H9 (cell line): ENCODE data around the gene ZNF76. TPM values are rescaled to one million over a fixed set of nuclear protein-coding genes. Genes with fewer than 3 reads are reported as not detected.

ENCODE experiments used
- DNase-seq: peaks from one replicate; pipeline ENCODE4 v3.0.0-alpha.2; 2017
- H2AFZ ChIP-seq: one replicate; pipeline ENCODE4 v1.6.1; 2013; ENCODE audit warnings: mild to moderate bottlenecking, low read length, control low read depth, moderate library complexity
- H2AK5ac ChIP-seq: 2 replicates; pipeline ENCODE4 v1.6.1; 2013; ENCODE audit warnings: low read length, control low read depth, mixed read lengths; ENCODE audit not compliant: insufficient read length
- H2BK120ac ChIP-seq: one replicate; pipeline ENCODE4 v1.6.1; 2013; ENCODE audit warnings: low read depth, mild to moderate bottlenecking, low read length, control low read depth, inconsistent platforms; ENCODE audit not compliant: poor library complexity, severe bottlenecking
- H2BK12ac ChIP-seq: 2 replicates; pipeline ENCODE4 v1.6.1; 2013; ENCODE audit warnings: low read length, control low read depth, mixed read lengths, low read depth; ENCODE audit not compliant: insufficient read length
- H2BK15ac ChIP-seq: 2 replicates; pipeline ENCODE4 v1.6.1; 2013; ENCODE audit warnings: low read depth, low read length, control low read depth
- H2BK20ac ChIP-seq: one replicate; pipeline ENCODE4 v1.6.1; 2013; ENCODE audit warnings: low read depth, mild to moderate bottlenecking, low read length, control low read depth, inconsistent platforms; ENCODE audit not compliant: poor library complexity, severe bottlenecking
- H2BK5ac ChIP-seq: 2 replicates; pipeline ENCODE4 v1.6.1; 2013; ENCODE audit warnings: low read length, control low read depth, mixed read lengths; ENCODE audit not compliant: insufficient read length
- H3K14ac ChIP-seq: 2 replicates; pipeline ENCODE4 v1.6.1; 2013; ENCODE audit warnings: low read length, control low read depth; ENCODE audit not compliant: insufficient read depth
- H3K18ac ChIP-seq: 2 replicates; pipeline ENCODE4 v1.6.1; 2013; ENCODE audit warnings: low read depth, mild to moderate bottlenecking, mixed read lengths, low read length, control low read depth; ENCODE audit not compliant: insufficient read length
- H3K23ac ChIP-seq: 2 replicates; pipeline ENCODE4 v1.6.1; 2013; ENCODE audit warnings: low read length, control low read depth, mixed read lengths, low read depth; ENCODE audit not compliant: insufficient read length
- H3K23me2 ChIP-seq: 2 replicates; pipeline ENCODE4 v1.6.1; 2013; ENCODE audit warnings: low read depth, mild to moderate bottlenecking, mixed read lengths, low read length, control low read depth; ENCODE audit not compliant: insufficient read length, poor library complexity, severe bottlenecking
- H3K27ac ChIP-seq: 2 replicates; pipeline ENCODE4 v1.5.1; 2013; ENCODE audit warnings: low read length, control low read depth, mixed read lengths, low read depth; ENCODE audit not compliant: insufficient read length
- H3K27me3 ChIP-seq: 2 replicates; pipeline ENCODE4 v1.6.1; 2013; ENCODE audit warnings: low read length, control low read depth, inconsistent platforms; ENCODE audit not compliant: insufficient read depth
- H3K4ac ChIP-seq: 2 replicates; pipeline ENCODE4 v1.6.1; 2013; ENCODE audit warnings: low read depth, mild to moderate bottlenecking, control low read depth, inconsistent platforms, low read length, moderate library complexity
- H3K4me1 ChIP-seq: 2 replicates; pipeline ENCODE4 v1.6.1; 2013; ENCODE audit warnings: low read length, control low read depth, inconsistent platforms; ENCODE audit not compliant: insufficient read depth
- H3K4me2 ChIP-seq: 2 replicates; pipeline ENCODE4 v1.6.1; 2013; ENCODE audit warnings: low read length, control low read depth, mixed read lengths; ENCODE audit not compliant: insufficient read length, insufficient read depth
- H3K56ac ChIP-seq: 2 replicates; pipeline ENCODE4 v1.6.1; 2013; ENCODE audit warnings: low read depth, mild to moderate bottlenecking, mixed read lengths, low read length, control low read depth; ENCODE audit not compliant: insufficient read length
- H3K79me1 ChIP-seq: 2 replicates; pipeline ENCODE4 v1.6.1; 2013; ENCODE audit warnings: low read depth, mild to moderate bottlenecking, moderate library complexity, low read length, control low read depth, inconsistent platforms; ENCODE audit not compliant: insufficient read depth, poor library complexity, severe bottlenecking
- H3K79me2 ChIP-seq: 2 replicates; pipeline ENCODE4 v1.6.1; 2013; ENCODE audit warnings: low read length, control low read depth, inconsistent platforms; ENCODE audit not compliant: insufficient read depth
- H3K9ac ChIP-seq: 2 replicates; pipeline ENCODE4 v1.6.1; 2013; ENCODE audit warnings: low read length, control low read depth, mixed read lengths; ENCODE audit not compliant: insufficient read length; ENCODE audit errors: extremely low read depth
- H3K9me3 ChIP-seq: one replicate; pipeline ENCODE4 v1.6.1; 2013; ENCODE audit warnings: low read depth, low read length, inconsistent platforms; ENCODE audit not compliant: control insufficient read depth
- H3T11ph ChIP-seq: one replicate; pipeline ENCODE4 v1.6.1; 2013; ENCODE audit warnings: mild to moderate bottlenecking, low read length, control low read depth, inconsistent platforms
- H4K20me1 ChIP-seq: one replicate; pipeline ENCODE4 v1.6.1; 2013; ENCODE audit not compliant: control insufficient read depth, insufficient read length, insufficient read depth
- H4K5ac ChIP-seq: 2 replicates; pipeline ENCODE4 v1.6.1; 2013; ENCODE audit warnings: low read depth, mild to moderate bottlenecking, mixed read lengths, low read length, control low read depth; ENCODE audit not compliant: insufficient read length
- H4K8ac ChIP-seq: replicated peaks from 2 replicates; pipeline ENCODE4 v1.6.1; 2013; ENCODE audit warnings: low read length, control low read depth, mixed read lengths, low read depth; ENCODE audit not compliant: insufficient read length
- H4K91ac ChIP-seq: 2 replicates; pipeline ENCODE4 v1.6.1; 2013; ENCODE audit warnings: low read depth, mild to moderate bottlenecking, moderate library complexity, mixed read lengths, low read length, control low read depth; ENCODE audit not compliant: insufficient read length
- H3K27ac Mint-ChIP-seq, 3 experiments: 2 replicates in 2 of 3; 3 replicates in 1 of 3; pipeline ENCODE4 v1.8.0; 2020 to 2021; ENCODE audit warnings: mixed read lengths in 3 of 3, mild to moderate bottlenecking in 1 of 3, moderate library complexity in 1 of 3
- H3K27me3 Mint-ChIP-seq: 2 replicates; pipeline ENCODE4 v1.8.0; 2021; ENCODE audit warnings: low read depth, mild to moderate bottlenecking, moderate library complexity, mixed read lengths
- H3K36me3 Mint-ChIP-seq, 3 experiments: 2 replicates in 2 of 3; 3 replicates in 1 of 3; pipeline ENCODE4 v1.8.0; 2020 to 2021; ENCODE audit warnings: low read depth in 3 of 3, mixed read lengths in 3 of 3; ENCODE audit not compliant: insufficient read depth in 1 of 3
- H3K4me1 Mint-ChIP-seq, 2 experiments: 2 replicates each; pipeline ENCODE4 v1.8.0; 2020; ENCODE audit warnings: mixed read lengths in 2 of 2
- H3K4me3 Mint-ChIP-seq, 2 experiments: 2 replicates in 1 of 2; 3 replicates in 1 of 2; pipeline ENCODE4 v1.8.0; 2020 to 2021; ENCODE audit warnings: mild to moderate bottlenecking in 2 of 2, mixed read lengths in 2 of 2, moderate library complexity in 1 of 2
- H3K9me3 Mint-ChIP-seq, 2 experiments: 2 replicates in 1 of 2; 3 replicates in 1 of 2; pipeline ENCODE4 v1.8.0; 2020; ENCODE audit warnings: mild to moderate bottlenecking in 2 of 2, mixed read lengths in 2 of 2, moderate library complexity in 1 of 2
- WGBS: extraction: QIAGEN DNeasy Blood & Tissue Kit; methylation state at CpG from one replicate; pipeline ENCODE4 v1.1.7; 2013; ENCODE audit warnings: missing lambda C conversion rate, low lambda C conversion rate, mixed read lengths; ENCODE audit not compliant: insufficient read length; ENCODE audit errors: extremely low coverage; 5-methylcytosine and 5-hydroxymethylcytosine counted together
- total RNA-seq: library from RNA; stranded (reverse); gene quantifications from 2 replicates; pipeline ENCODE4 v1.2.1, GENCODE V29; 2021
- TF ChIP-seq, protein P1 (sequence below): fragments of 200-600 bp; sonication (generic); conservative IDR thresholded peaks from 3 replicates; pipeline ENCODE4 v1.8.0; 2021; ENCODE audit warnings: antibody characterized with exemption, mild to moderate bottlenecking

Gene ZNF76
- total RNA-seq, 1 experiment from 2014 or later = 21.1 TPM

DNA sequence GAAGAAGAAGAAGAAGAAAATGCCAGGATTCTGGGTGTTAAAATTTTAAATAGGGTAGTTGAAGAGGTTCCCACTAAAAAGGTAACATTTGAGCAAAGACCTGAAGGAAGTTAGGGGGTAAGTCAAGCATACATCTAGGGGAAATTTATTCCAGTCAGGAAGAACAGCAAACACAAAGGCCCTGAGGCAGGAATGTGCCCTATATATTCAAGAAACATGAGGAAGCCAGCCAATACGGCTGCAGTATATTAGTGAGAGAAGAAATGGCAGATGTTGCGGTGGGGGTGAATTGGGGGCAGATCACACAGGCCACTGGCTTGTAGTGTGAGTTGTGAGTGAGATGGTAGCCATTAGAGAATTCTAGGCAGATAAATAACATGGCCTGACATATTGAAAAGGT lies 6.0 kb downstream of the ZNF76 start:
- Histone ChIP-seq H3K9me3 (no peaks in the 10 kb centered on the region), H3K9ac (no peak overlapping the region), H2AFZ (no peak overlapping the region), H3T11ph (no peak overlapping the region), H4K20me1 (no peaks in the 10 kb centered on the region), H3K4me2 (no peak overlapping the region), H3K56ac (no peak overlapping the region), H4K8ac (no peak overlapping the region), H3K18ac (no peak overlapping the region), H2BK120ac (no peak overlapping the region), H2BK12ac (no peak overlapping the region), H2AK5ac (no peak overlapping the region), H4K91ac (no peak overlapping the region), H3K27ac (no peak overlapping the region), H2BK20ac (no peak overlapping the region), H3K23ac (no peak overlapping the region), H4K5ac (no peak overlapping the region), H2BK5ac (no peak overlapping the region), H3K79me1 (no peaks in the 10 kb centered on the region), H3K27me3 (no peaks in the 10 kb centered on the region), H3K23me2 (peaks cover 1% of the 10 kb centered on the region), H3K4me1 (no peaks in the 10 kb centered on the region; the same call in 1 of the 2 replicates), H3K79me2 (no peaks in the 10 kb centered on the region), H3K4ac (no peak overlapping the region), H3K14ac (no peak overlapping the region), H2BK15ac (no peak overlapping the region)
- Mint-ChIP-seq H3K4me1 (peaks cover 7 to 8% of the 10 kb centered on the region in 2 experiments), H3K27me3 (peaks cover 2% of the 10 kb centered on the region; the same call in 1 of the 2 replicates), H3K4me3 (no peak overlapping the region), H3K27ac (no peak overlapping the region), H3K36me3 (peaks cover 0 to 3% (median 2%) of the 10 kb centered on the region in 3 experiments; a peak in 2 of 7 replicates), H3K9me3 (no peaks in the 10 kb centered on the region)
- TF ChIP-seq, protein P1, sequence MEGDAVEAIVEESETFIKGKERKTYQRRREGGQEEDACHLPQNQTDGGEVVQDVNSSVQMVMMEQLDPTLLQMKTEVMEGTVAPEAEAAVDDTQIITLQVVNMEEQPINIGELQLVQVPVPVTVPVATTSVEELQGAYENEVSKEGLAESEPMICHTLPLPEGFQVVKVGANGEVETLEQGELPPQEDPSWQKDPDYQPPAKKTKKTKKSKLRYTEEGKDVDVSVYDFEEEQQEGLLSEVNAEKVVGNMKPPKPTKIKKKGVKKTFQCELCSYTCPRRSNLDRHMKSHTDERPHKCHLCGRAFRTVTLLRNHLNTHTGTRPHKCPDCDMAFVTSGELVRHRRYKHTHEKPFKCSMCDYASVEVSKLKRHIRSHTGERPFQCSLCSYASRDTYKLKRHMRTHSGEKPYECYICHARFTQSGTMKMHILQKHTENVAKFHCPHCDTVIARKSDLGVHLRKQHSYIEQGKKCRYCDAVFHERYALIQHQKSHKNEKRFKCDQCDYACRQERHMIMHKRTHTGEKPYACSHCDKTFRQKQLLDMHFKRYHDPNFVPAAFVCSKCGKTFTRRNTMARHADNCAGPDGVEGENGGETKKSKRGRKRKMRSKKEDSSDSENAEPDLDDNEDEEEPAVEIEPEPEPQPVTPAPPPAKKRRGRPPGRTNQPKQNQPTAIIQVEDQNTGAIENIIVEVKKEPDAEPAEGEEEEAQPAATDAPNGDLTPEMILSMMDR = no peak
- WGBS = no CpG with 5 or more reads among the region's 2 CpGs
- DNase-seq = no peak
